ENCODE results near the gene TCF4.

The TCF4 gene

GRCh38 chr18:55541571-55541970, 46.4 kb downstream of the TCF4 start:
- no peak for DNase-seq

GRCh38 chr18:55539240-55539639, 48.8 kb downstream of the TCF4 start:
- no peak for DNase-seq

DNA sequence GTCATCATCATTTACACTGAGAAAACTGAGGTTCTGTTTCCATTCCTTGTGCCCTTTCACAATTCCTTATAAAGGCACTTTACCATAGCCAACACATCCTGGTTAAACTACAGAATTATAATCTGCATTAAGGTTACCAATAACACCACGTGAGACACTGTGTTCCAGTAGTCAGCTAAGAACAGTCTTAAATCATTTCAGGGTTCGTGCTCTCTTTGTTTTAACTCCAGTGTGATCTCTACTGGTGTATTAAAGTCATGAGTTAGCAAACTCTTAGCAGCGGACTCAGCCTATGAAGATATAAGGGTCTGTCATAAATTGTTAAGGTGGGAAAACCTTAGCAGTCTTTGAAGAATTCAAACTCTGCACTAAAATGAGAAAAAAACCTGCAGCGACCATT, 53.0 kb downstream of the TCF4 start:
- DNase-seq, result no peak

DNA sequence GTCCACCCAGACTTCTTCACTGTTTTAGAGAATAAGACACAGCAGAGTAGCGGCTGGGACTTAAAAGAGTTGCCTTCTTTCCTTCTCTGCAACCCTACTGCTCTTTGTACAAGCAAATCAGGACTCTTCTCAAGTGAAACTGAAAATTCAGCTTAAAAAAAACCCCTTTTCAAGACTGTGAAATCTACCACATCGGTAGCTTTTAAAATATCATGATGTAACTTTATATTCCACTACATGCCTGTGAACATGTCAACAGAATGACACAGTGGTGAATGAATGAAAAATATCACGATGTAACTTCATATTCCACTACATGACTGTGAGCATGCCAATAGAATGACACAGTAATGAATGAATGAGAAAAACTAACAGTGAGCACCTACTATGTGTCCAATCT, 53.4 kb downstream of the TCF4 start:
- no peak for DNase-seq

DNA sequence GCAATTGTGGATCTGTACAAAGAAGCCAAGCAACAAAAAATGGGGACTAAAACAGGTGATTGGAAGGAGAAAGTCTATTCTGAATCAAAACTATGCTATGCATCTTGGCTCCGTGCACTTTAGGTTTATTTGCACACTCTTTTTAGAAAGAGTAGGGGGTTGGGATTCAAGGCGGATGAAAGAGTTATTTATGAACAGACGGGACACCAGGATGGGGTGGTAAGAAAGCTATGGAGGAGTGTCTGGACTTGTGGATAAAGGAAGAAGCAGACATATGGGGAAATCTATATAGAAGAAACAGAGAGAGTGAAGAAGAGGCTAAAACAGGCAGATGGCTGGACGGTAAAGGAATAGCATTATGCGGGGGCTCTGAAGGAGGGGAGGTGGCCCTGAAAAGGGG, 57.8 kb downstream of the TCF4 start:
- no peak for DNase-seq

DNA sequence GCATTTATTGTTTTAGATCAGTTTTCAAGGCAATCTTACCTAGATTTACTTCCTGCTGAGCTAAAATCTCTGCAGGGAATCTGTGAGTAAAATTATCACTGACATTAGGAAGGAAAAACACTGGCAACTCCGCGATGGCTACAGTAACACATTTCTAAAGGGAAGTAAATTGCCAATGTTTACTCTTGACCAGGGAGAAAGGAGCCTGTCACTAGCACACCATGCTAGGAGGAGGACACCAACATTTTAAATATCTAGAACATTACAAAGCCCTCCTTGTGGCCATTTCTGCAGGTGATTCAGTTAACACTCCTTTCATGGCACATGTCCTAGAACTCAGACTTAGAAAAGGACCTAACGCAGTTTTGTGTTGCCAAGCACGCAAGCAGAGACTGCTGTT, 58.4 kb downstream of the TCF4 start:
- DNase-seq, result no peak

DNA sequence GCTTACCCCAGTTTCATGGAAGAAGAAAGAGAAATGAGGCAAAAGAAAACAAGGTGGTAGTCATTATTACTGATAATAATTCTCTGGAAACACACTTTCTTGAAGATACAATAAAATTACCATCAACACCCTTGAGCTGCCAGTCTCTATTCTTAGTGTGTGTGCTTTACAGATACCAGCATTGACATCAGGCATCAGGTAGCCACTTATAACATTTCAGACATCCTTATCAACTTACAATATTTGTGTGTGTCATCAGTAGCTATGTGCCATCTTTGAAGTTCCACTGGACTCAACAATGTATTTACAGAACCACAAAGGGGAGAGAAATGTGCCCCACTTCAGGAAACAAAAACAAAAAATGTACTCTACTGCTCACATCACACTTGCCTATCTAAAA, 62.1 kb downstream of the TCF4 start:
- no peak for DNase-seq

DNA sequence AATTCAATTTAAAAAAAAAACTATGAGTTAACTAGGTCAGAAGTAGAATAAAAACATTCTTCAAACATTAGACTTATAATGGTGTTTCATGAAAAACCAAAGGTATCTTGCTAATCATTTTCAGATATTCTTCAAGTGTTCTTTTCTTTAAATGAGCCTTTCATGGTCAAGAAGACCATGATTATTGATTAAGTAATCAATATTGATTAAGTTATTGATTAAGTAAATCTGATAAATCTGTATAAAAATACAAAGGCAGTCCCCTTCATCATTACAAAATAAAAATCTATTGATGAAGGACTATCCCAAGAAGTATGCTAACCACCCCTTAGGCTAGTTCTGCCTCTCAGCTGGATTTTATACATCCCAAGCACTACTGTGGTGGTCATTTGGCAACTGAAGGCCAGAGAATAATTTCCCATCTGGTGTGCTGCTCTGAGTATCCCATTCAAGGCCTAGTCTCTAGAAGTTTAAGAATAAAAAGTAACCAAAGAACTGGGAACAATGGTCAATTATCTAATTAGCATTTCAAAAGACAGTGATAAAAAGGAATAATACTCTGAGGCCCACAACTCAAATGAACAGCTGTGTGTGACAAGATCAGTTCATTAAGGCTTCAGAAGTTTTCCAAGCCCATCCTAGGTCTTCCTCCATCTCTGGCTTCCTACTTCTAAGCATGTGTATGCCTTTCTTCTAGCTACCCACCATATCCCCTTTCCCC, 63.5 kb downstream of the TCF4 start:
- no peak for DNase-seq

- DNase-seq, result no peak
Observed at GRCh38 chr18:55523001-55523400, 65.0 kb downstream of the TCF4 start.

DNA sequence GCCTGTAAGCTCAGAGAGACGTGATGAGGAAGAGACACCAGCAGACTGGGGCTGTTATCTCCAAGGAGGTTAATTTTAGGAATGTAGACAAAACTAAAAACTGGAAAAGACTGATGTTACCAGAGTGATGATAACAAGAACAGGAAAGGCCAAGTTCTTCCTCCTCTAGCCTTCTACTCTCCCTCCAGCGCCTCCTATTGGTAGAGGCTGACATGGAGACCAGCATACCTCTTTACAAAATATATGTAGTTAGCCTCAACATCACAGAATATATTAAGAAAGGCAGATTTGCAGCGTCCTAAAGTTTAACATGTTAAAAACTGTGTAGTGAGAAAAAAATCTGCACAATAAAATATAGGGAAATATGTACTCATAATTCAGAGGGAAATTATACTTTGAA, 66.0 kb downstream of the TCF4 start:
- DNase-seq, result peak; percentile 58

DNA sequence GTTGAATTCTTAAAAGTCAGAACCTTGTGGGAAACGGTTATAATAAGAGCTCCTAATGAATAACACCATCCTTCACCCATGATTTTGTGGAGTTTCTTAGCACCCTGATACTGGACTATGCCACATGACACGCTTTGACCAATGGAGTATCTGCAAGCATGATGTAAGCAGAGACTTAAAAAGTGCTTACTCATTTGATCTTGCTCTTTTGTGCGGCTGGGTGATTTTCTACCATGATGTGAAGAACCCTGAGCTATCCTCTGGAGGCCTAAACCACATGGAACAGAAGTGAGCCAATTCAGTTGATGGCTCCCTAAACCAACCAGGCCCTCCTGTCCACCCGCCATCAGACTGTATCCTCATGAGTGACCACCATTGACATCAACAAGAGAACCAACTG, 70.9 kb downstream of the TCF4 start:
- no peak for DNase-seq

GRCh38 chr18:55515941-55516710, 71.9 kb downstream of the TCF4 start:
- DNase-seq, result no peak

DNA sequence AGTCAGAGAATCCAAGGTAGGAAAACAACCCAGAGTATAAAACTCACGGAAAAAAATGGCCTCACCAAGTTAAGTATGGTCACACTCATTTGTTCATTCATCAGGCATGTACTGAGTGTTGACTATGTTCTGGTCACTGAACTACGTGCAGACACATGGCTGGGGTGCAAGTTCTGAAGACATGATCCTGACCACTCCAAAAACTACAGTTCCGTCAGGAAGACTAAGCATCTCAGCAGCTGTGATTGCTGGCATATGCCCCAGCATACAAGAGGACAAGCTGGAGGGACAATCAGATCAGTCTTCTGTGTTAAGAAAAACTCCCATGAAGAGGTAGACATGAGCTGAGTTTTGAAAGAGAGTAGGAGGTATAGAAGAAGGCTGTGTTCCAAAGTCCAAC, 72.8 kb downstream of the TCF4 start:
- DNase-seq, result no peak

DNA sequence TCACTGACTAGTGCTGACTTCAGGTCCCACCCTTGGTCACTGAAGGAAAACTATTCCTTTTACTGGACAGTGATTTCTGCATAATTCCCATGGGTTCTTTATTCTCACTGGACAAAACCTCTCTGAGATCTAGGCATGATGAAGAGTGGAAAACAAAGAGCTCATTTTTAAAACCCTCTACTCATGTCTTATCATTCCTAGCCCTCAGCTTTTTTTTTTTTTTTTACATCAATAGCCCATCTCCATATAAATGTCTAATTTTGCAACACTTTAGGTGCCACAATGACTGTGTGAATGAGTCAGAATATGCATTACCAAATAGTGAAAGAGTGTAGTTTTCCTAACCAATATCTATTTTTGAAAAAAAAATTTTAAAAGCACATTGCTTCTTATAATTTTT, 74.8 kb downstream of the TCF4 start:
- no peak for DNase-seq

GRCh38 chr18:55511277-55511676, 76.7 kb downstream of the TCF4 start:
- DNase-seq, result no peak

- no peak for DNase-seq
Observed at GRCh38 chr18:55510809-55511208, 77.2 kb downstream of the TCF4 start.

DNA sequence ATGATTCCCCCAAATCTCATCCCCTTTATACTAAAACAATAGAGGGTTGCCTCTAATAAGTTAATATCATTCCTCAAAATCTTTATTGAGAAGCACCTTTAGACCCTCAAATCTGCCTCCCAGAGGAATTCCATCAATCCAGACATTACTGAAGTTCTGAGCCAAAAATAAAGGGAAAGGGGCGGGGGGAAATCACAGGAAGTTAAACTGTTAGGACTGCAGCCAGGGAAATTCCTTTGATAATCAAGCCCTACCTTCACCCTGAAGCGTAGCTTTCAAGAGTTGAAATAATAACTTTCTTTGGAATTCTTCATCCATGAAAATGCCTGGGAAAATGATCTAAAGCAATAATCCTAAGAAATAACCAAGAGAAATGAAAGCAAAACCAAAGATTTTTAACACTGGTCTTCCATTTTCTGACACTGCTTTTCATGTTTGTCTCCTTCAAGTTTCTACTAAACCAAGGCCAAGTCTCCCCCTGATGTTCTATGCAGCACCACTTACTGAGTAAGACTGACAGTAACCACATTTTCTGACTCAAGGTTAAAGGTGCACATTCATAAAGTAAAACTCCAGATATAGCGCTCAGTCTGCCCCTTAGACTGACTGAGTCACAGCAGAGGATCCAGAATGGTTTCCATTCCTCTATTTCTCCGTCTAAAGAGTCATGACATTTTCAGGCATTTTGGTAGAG, 78.2 kb downstream of the TCF4 start:
- DNase-seq, result no peak

GRCh38 chr18:55508651-55509050, 79.3 kb downstream of the TCF4 start:
- DNase-seq, result no peak

GRCh38 chr18:55506074-55506473, 81.9 kb downstream of the TCF4 start:
- no peak for DNase-seq

DNA sequence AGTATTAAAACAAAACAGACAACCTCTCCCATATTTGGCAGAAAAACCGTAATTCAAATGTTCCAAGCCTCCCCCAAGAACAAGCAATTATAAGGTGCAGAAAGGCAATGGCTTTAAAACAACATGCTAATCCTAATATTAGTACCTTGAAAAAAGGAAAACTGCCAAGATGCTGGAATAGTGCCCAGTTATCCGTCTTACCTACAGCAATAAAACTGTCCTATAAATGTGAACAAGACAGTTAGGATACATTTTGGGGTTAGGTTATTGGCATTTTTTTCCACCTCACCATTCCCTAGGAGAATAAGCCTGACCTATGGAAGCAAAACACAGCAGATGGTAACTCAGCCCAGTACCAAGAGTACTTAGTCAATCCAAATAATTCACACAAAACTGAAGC, 83.2 kb downstream of the TCF4 start:
- DNase-seq, result no peak

DNA sequence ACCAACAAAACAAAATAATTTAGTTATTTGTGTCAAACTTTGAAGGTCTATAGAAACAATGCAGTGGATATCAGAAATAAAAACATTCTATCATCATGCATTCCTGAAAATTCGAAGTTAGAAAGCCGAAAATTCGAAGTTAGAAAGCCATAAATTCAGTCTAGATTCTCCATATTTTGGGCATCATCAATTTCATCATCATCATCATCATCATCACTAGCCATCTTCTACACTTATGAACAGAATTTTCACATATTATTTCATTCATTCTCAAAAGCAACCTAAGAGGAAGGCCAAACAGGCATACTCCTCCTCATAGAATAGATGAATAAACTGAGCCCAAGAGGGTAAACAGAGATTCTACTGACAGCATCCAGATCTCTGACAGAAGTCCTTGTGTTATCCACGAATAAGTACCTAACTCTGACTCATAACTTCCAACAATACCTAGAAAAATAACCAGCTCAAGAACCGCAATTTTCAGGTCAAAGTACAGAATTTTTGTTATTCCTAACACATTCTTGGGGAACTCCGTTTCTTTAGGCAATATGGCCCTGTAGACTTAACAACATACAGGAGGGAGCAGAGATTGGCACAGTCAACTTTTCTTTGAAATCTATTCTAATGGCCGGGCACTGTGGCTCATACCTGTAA, 84.7 kb downstream of the TCF4 start:
- DNase-seq, result no peak

- DNase-seq, result no peak
Observed at GRCh38 chr18:55501982-55502710, 85.8 kb downstream of the TCF4 start.

DNA sequence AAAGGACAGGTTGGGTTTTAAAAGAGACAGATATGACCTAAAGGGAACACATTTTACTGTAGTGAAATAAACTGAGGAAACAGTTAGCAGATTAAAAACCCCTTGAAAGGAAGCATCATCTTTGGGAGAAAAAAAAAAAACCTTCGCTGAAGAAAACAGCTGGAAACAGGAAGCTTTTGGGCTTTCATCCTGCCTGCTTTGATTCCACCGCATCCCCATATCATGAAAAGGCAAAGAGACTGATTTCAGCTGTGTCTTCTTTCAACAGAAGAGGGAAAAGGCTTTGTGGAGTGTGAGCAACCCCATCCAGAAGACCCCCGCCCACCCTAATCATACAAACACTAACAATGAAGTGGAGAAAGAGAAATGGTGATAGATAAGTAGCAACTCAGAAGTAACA, 86.4 kb downstream of the TCF4 start:
- DNase-seq, result no peak
